HEK293 (cell line): ENCODE results near the gene PEX14.

Experiments
- EGR2 ChIP-seq: fragments of 450-650 bp; formaldehyde crosslinking; IDR thresholded peaks from 2 replicates; pipeline ENCODE4 v1.5.1; 2016; ENCODE audit warnings: low read depth, missing biosample characterization, missing genetic modification characterization
- GFI1B ChIP-seq: fragments of 450-650 bp; formaldehyde crosslinking; IDR thresholded peaks from 2 replicates; pipeline ENCODE4 v1.5.1; 2016; ENCODE audit warnings: missing biosample characterization, missing genetic modification characterization
- HOXD13 ChIP-seq: sonication (generic); formaldehyde crosslinking; IDR thresholded peaks from 2 replicates; pipeline ENCODE4 v1.8.0; 2022; ENCODE audit warnings: missing genetic modification reagents, borderline replicate concordance
- KLF7 ChIP-seq: fragments of 450-650 bp; formaldehyde crosslinking; IDR thresholded peaks from 2 replicates; pipeline ENCODE4 v1.5.1; 2016; ENCODE audit warnings: missing biosample characterization, missing genetic modification characterization, borderline replicate concordance
- MYNN ChIP-seq: fragments of 450-650 bp; formaldehyde crosslinking; IDR thresholded peaks from 2 replicates; pipeline ENCODE4 v1.5.1; 2016; ENCODE audit warnings: missing biosample characterization, missing genetic modification characterization, borderline replicate concordance
- OVOL3 ChIP-seq: fragments of 450-650 bp; formaldehyde crosslinking; IDR thresholded peaks from 2 replicates; pipeline ENCODE4 v1.5.1; 2016; ENCODE audit warnings: missing biosample characterization, missing genetic modification characterization
- RBAK ChIP-seq: fragments of 450-650 bp; formaldehyde crosslinking; IDR thresholded peaks from 2 replicates; pipeline ENCODE4 v1.5.1; 2016; ENCODE audit warnings: missing biosample characterization, missing genetic modification characterization
- WT1 ChIP-seq: fragments of 450-650 bp; formaldehyde crosslinking; IDR thresholded peaks from 2 replicates; pipeline ENCODE4 v1.5.1; 2016; ENCODE audit warnings: missing biosample characterization, missing genetic modification characterization
- YY2 ChIP-seq: fragments of 450-650 bp; formaldehyde crosslinking; IDR thresholded peaks from 2 replicates; pipeline ENCODE4 v1.5.1; 2016; ENCODE audit warnings: missing biosample characterization, missing genetic modification characterization
- ZBTB20 ChIP-seq: fragments of 450-650 bp; formaldehyde crosslinking; IDR thresholded peaks from 2 replicates; pipeline ENCODE4 v1.5.1; 2016; ENCODE audit warnings: missing biosample characterization, missing genetic modification characterization
- ZNF138 ChIP-seq: fragments of 450-650 bp; formaldehyde crosslinking; IDR thresholded peaks from 2 replicates; pipeline ENCODE4 v1.5.1; 2016; ENCODE audit warnings: missing biosample characterization, missing genetic modification characterization, borderline replicate concordance
- ZNF19 ChIP-seq: fragments of 450-650 bp; formaldehyde crosslinking; IDR thresholded peaks from 2 replicates; pipeline ENCODE4; 2016; ENCODE audit warnings: missing biosample characterization, missing genetic modification characterization, low read depth
- ZNF221 ChIP-seq: fragments of 450-650 bp; formaldehyde crosslinking; IDR thresholded peaks from 2 replicates; pipeline ENCODE4 v1.5.1; 2017; ENCODE audit warnings: missing biosample characterization, missing genetic modification characterization, borderline replicate concordance
- ZNF248 ChIP-seq: fragments of 450-650 bp; formaldehyde crosslinking; IDR thresholded peaks from 2 replicates; pipeline ENCODE4 v1.5.1; 2017; ENCODE audit warnings: missing biosample characterization, missing genetic modification characterization
- ZNF354C ChIP-seq: fragments of 450-650 bp; formaldehyde crosslinking; IDR thresholded peaks from 2 replicates; pipeline ENCODE4 v1.5.1; 2016; ENCODE audit warnings: missing biosample characterization, missing genetic modification characterization, low read depth, borderline replicate concordance
- ZNF426 ChIP-seq: fragments of 450-650 bp; formaldehyde crosslinking; IDR thresholded peaks from 2 replicates; pipeline ENCODE4 v1.5.1; 2017; ENCODE audit warnings: missing biosample characterization, missing genetic modification characterization, mild to moderate bottlenecking, inconsistent platforms, moderate library complexity
- ZNF621 ChIP-seq: fragments of 450-650 bp; formaldehyde crosslinking; IDR thresholded peaks from 2 replicates; pipeline ENCODE4 v1.5.1; 2017; ENCODE audit warnings: missing biosample characterization, missing genetic modification characterization
- ZNF626 ChIP-seq: fragments of 450-650 bp; sonication (Bioruptor Pico); formaldehyde crosslinking; IDR thresholded peaks from 2 replicates; pipeline ENCODE4 v1.5.1; 2018; ENCODE audit warnings: missing biosample characterization, missing genetic modification characterization, inconsistent platforms
- ZNF747 ChIP-seq: fragments of 450-650 bp; formaldehyde crosslinking; IDR thresholded peaks from 2 replicates; pipeline ENCODE4 v1.5.1; 2016; ENCODE audit warnings: missing biosample characterization, missing genetic modification characterization
- ZNF76 ChIP-seq: fragments of 450-650 bp; formaldehyde crosslinking; IDR thresholded peaks from 2 replicates; pipeline ENCODE4; 2016; ENCODE audit warnings: low read depth, missing biosample characterization, missing genetic modification characterization, borderline replicate concordance
- ZNF792 ChIP-seq: fragments of 450-650 bp; formaldehyde crosslinking; IDR thresholded peaks from 2 replicates; pipeline ENCODE4 v1.5.1; 2016; ENCODE audit warnings: missing biosample characterization, missing genetic modification characterization
- TF ChIP-seq, protein P1 (sequence below): fragments of 450-650 bp; formaldehyde crosslinking; IDR thresholded peaks from 2 replicates; pipeline ENCODE4 v1.5.1; 2016; ENCODE audit warnings: missing biosample characterization, missing genetic modification characterization
- TF ChIP-seq, protein P2 (sequence below): IDR thresholded peaks from 2 replicates; pipeline ENCODE4 v1.6.1; 2011; ENCODE audit warnings: mild to moderate bottlenecking, low read depth, low read length, borderline replicate concordance
- TF ChIP-seq, protein P3 (sequence below): sonication (generic); formaldehyde crosslinking; IDR thresholded peaks from 2 replicates; pipeline ENCODE4 v1.8.1; 2022; ENCODE audit warnings: mild to moderate bottlenecking, moderate library complexity, missing genetic modification reagents
- TF ChIP-seq, protein P4 (sequence below): fragments of 450-650 bp; formaldehyde crosslinking; IDR thresholded peaks from 2 replicates; pipeline ENCODE4 v1.5.1; 2016; ENCODE audit warnings: missing biosample characterization, missing genetic modification characterization
- TF ChIP-seq, protein P5 (sequence below): fragments of 450-650 bp; IDR thresholded peaks from 2 replicates; pipeline ENCODE4 v1.5.1; 2018; ENCODE audit warnings: missing biosample characterization, mild to moderate bottlenecking, missing genetic modification characterization
- TF ChIP-seq, protein P6 (sequence below): fragments of 450-650 bp; formaldehyde crosslinking; IDR thresholded peaks from 2 replicates; pipeline ENCODE4 v1.5.1; 2016; ENCODE audit warnings: missing biosample characterization, missing genetic modification characterization

The PEX14 gene

DNA sequence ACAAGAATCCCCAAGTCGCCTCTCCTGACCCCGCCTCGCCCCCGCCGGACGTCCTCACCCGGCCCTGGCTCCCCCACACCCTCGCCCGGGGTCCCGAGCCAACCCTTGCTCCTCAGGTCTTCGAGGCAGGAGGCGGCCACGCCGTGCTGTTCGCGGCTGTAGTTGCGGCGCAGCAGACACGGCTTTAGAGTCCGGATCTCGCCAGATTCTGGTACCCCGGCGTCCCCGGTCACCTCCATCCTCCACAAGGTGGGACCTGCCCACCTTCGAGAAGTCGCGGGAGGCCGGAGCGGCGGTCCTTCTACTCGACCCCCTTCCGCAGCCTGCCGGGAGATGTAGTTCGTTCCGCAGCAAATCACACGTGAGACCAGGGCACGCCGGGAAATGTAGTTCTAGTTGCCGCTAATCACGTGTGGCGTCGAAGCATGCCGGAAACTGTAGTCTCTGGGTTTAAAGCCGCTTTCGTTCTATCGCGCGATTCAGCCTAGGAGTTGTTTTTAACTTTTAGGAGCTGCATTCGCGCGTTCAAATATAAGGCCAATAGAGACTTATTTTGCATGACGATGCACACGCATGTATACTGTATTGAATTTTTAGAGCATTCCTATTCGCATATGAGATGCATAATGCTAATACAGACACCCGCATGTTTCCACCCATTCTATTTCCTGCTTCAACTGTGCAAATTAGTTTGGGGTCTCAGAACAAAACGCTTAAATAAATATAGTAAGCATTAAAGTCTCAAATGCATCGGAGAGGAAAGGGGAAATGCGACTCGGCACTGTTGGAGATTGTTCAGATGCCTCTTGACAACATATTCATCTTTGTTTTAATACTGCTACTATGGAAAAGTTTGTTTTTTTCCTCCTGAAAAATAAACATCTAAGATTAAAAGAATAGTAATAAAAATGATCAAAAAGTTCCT lies 2.3 kb upstream of the PEX14 start, which contains the start of gene DFFA (continued):
- TF ChIP-seq ZNF621 (tag by site-specific recombination), result no peak
- TF ChIP-seq, protein P1, sequence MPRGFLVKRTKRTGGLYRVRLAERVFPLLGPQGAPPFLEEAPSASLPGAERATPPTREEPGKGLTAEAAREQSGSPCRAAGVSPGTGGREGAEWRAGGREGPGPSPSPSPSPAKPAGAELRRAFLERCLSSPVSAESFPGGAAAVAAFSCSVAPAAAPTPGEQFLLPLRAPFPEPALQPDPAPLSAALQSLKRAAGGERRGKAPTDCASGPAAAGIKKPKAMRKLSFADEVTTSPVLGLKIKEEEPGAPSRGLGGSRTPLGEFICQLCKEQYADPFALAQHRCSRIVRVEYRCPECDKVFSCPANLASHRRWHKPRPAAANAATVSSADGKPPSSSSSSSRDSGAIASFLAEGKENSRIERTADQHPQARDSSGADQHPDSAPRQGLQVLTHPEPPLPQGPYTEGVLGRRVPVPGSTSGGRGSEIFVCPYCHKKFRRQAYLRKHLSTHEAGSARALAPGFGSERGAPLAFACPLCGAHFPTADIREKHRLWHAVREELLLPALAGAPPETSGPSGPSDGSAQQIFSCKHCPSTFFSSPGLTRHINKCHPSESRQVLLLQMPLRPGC, result no peak; the same call in 1 of the 2 replicates
- TF ChIP-seq YY2 (tag by site-specific recombination), result peak; percentile 77
- no peak for TF ChIP-seq ZNF19
- no peak for TF ChIP-seq ZNF426 (tag by site-specific recombination)
- TF ChIP-seq ZNF138 (tag by site-specific recombination), result no peak
- TF ChIP-seq, protein P2, sequence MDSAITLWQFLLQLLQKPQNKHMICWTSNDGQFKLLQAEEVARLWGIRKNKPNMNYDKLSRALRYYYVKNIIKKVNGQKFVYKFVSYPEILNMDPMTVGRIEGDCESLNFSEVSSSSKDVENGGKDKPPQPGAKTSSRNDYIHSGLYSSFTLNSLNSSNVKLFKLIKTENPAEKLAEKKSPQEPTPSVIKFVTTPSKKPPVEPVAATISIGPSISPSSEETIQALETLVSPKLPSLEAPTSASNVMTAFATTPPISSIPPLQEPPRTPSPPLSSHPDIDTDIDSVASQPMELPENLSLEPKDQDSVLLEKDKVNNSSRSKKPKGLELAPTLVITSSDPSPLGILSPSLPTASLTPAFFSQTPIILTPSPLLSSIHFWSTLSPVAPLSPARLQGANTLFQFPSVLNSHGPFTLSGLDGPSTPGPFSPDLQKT, result no peak
- TF ChIP-seq, protein P3, sequence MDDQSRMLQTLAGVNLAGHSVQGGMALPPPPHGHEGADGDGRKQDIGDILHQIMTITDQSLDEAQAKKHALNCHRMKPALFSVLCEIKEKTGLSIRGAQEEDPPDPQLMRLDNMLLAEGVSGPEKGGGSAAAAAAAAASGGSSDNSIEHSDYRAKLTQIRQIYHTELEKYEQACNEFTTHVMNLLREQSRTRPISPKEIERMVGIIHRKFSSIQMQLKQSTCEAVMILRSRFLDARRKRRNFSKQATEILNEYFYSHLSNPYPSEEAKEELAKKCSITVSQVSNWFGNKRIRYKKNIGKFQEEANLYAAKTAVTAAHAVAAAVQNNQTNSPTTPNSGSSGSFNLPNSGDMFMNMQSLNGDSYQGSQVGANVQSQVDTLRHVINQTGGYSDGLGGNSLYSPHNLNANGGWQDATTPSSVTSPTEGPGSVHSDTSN (CRISPR knock-in tag), result 0 out of 2 replicates have a peak, but pooled peaks have one; percentile 64
- TF ChIP-seq GFI1B (tag by site-specific recombination), result no peak
- no peak for TF ChIP-seq ZNF221 (tag by site-specific recombination)
- TF ChIP-seq ZNF248 (tag by site-specific recombination), result no peak
- TF ChIP-seq, protein P4, sequence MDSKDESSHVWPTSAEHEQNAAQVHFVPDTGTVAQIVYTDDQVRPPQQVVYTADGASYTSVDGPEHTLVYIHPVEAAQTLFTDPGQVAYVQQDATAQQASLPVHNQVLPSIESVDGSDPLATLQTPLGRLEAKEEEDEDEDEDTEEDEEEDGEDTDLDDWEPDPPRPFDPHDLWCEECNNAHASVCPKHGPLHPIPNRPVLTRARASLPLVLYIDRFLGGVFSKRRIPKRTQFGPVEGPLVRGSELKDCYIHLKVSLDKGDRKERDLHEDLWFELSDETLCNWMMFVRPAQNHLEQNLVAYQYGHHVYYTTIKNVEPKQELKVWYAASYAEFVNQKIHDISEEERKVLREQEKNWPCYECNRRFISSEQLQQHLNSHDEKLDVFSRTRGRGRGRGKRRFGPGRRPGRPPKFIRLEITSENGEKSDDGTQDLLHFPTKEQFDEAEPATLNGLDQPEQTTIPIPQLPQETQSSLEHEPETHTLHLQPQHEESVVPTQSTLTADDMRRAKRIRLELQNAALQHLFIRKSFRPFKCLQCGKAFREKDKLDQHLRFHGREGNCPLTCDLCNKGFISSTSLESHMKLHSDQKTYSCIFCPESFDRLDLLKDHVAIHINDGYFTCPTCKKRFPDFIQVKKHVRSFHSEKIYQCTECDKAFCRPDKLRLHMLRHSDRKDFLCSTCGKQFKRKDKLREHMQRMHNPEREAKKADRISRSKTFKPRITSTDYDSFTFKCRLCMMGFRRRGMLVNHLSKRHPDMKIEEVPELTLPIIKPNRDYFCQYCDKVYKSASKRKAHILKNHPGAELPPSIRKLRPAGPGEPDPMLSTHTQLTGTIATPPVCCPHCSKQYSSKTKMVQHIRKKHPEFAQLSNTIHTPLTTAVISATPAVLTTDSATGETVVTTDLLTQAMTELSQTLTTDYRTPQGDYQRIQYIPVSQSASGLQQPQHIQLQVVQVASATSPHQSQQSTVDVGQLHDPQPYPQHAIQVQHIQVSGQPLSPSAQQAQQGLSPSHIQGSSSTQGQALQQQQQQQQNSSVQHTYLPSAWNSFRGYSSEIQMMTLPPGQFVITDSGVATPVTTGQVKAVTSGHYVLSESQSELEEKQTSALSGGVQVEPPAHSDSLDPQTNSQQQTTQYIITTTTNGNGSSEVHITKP (tag by site-specific recombination), result peak; percentile 98
- no peak for TF ChIP-seq HOXD13
- TF ChIP-seq EGR2 (tag by site-specific recombination), result peak; percentile 70; the same call in 1 of the 2 replicates
- no peak for TF ChIP-seq ZNF626 (tag by site-specific recombination)
- TF ChIP-seq, protein P5, sequence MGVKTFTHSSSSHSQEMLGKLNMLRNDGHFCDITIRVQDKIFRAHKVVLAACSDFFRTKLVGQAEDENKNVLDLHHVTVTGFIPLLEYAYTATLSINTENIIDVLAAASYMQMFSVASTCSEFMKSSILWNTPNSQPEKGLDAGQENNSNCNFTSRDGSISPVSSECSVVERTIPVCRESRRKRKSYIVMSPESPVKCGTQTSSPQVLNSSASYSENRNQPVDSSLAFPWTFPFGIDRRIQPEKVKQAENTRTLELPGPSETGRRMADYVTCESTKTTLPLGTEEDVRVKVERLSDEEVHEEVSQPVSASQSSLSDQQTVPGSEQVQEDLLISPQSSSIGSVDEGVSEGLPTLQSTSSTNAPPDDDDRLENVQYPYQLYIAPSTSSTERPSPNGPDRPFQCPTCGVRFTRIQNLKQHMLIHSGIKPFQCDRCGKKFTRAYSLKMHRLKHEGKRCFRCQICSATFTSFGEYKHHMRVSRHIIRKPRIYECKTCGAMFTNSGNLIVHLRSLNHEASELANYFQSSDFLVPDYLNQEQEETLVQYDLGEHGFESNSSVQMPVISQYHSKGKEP (tag by site-specific recombination), result peak; percentile 61
- no peak; the same call in 1 of the 2 replicates for TF ChIP-seq KLF7 (tag by site-specific recombination)
- TF ChIP-seq WT1, result peak; percentile 11; the same call in 1 of the 2 replicates
- TF ChIP-seq, protein P6, sequence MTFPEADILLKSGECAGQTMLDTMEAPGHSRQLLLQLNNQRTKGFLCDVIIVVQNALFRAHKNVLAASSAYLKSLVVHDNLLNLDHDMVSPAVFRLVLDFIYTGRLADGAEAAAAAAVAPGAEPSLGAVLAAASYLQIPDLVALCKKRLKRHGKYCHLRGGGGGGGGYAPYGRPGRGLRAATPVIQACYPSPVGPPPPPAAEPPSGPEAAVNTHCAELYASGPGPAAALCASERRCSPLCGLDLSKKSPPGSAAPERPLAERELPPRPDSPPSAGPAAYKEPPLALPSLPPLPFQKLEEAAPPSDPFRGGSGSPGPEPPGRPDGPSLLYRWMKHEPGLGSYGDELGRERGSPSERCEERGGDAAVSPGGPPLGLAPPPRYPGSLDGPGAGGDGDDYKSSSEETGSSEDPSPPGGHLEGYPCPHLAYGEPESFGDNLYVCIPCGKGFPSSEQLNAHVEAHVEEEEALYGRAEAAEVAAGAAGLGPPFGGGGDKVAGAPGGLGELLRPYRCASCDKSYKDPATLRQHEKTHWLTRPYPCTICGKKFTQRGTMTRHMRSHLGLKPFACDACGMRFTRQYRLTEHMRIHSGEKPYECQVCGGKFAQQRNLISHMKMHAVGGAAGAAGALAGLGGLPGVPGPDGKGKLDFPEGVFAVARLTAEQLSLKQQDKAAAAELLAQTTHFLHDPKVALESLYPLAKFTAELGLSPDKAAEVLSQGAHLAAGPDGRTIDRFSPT (tag by site-specific recombination), result no peak
- peak; percentile 99 for TF ChIP-seq ZNF76
- TF ChIP-seq ZNF354C (tag by site-specific recombination), result no peak
- TF ChIP-seq ZBTB20, result peak; percentile 95
- no peak for TF ChIP-seq RBAK (tag by site-specific recombination)
- no peak for TF ChIP-seq ZNF747
- no peak for TF ChIP-seq MYNN (tag by site-specific recombination)
- no peak for TF ChIP-seq OVOL3 (tag by site-specific recombination)
- TF ChIP-seq ZNF792 (tag by site-specific recombination), result no peak
